Measurements from ENCODE around the gene LRFN2.

Gene LRFN2

GRCh38 chr6:40587240-40588069 is at the start of gene LRFN2:
Gene LRFN2, minus strand, starts transcription at chr6:40587364.
- DNase-seq (ENCODE audit: insufficient read length, low spot score) (peak; percentile 67), FAIRE-seq (peak; percentile 31)

GRCh38 chr6:40634429-40634828 is 47.3 kb upstream of the LRFN2 start:
- DNase-seq (ENCODE audit: insufficient read length, low spot score) = no peak
- no peak for FAIRE-seq

GRCh38 chr6:40631744-40632143 is 44.6 kb upstream of the LRFN2 start:
- FAIRE-seq (no peak), DNase-seq (ENCODE audit: insufficient read length, low spot score) (no peak)

GRCh38 chr6:40630488-40630887 is 43.3 kb upstream of the LRFN2 start:
- no peak for DNase-seq (ENCODE audit: insufficient read length, low spot score)
- no peak for FAIRE-seq

- no peak for FAIRE-seq
Measured at GRCh38 chr6:40630051-40630450, 42.9 kb upstream of the LRFN2 start.

GRCh38 chr6:40629463-40629862 is 42.3 kb upstream of the LRFN2 start:
- DNase-seq (ENCODE audit: insufficient read length, low spot score) = no peak

More at GRCh38 chr6:40630051-40630450, 42.9 kb upstream of the LRFN2 start:
- no peak for DNase-seq (ENCODE audit: insufficient read length, low spot score)

GRCh38 chr6:40627316-40627715 is 40.2 kb upstream of the LRFN2 start:
- no peak for DNase-seq (ENCODE audit: insufficient read length, low spot score)
- no peak for FAIRE-seq

More at GRCh38 chr6:40629463-40629862, 42.3 kb upstream of the LRFN2 start:
- FAIRE-seq = no peak

GRCh38 chr6:40626886-40627285 is 39.7 kb upstream of the LRFN2 start:
- DNase-seq (ENCODE audit: insufficient read length, low spot score) (no peak), FAIRE-seq (no peak)

GRCh38 chr6:40623932-40624331 is 36.8 kb upstream of the LRFN2 start:
- FAIRE-seq (no peak), DNase-seq (ENCODE audit: insufficient read length, low spot score) (no peak)

- no peak for FAIRE-seq
- no peak for DNase-seq (ENCODE audit: insufficient read length, low spot score)
Measured at GRCh38 chr6:40623178-40623577, 36.0 kb upstream of the LRFN2 start.

GRCh38 chr6:40620574-40621240 is 33.5 kb upstream of the LRFN2 start:
- FAIRE-seq (no peak), DNase-seq (ENCODE audit: insufficient read length, low spot score) (no peak)

GRCh38 chr6:40614671-40615070 is 27.5 kb upstream of the LRFN2 start:
- no peak for FAIRE-seq
- no peak for DNase-seq (ENCODE audit: insufficient read length, low spot score)

- FAIRE-seq (no peak), DNase-seq (ENCODE audit: insufficient read length, low spot score) (no peak)
Measured at GRCh38 chr6:40611912-40612311, 24.7 kb upstream of the LRFN2 start.

GRCh38 chr6:40611434-40611833 is 24.3 kb upstream of the LRFN2 start:
- FAIRE-seq (no peak), DNase-seq (ENCODE audit: insufficient read length, low spot score) (no peak)

GRCh38 chr6:40610229-40610628 is 23.1 kb upstream of the LRFN2 start:
- DNase-seq (ENCODE audit: insufficient read length, low spot score) = no peak

GRCh38 chr6:40606981-40607380 is 19.8 kb upstream of the LRFN2 start:
- DNase-seq (ENCODE audit: insufficient read length, low spot score) = no peak
- FAIRE-seq = no peak

More at GRCh38 chr6:40610229-40610628, 23.1 kb upstream of the LRFN2 start:
- no peak for FAIRE-seq

GRCh38 chr6:40606526-40606925 is 19.4 kb upstream of the LRFN2 start:
- FAIRE-seq (no peak), DNase-seq (ENCODE audit: insufficient read length, low spot score) (no peak)

GRCh38 chr6:40604082-40604481 is 16.9 kb upstream of the LRFN2 start:
- no peak for DNase-seq (ENCODE audit: insufficient read length, low spot score)
- FAIRE-seq = no peak

GRCh38 chr6:40599555-40599954 is 12.4 kb upstream of the LRFN2 start:
- no peak for FAIRE-seq

GRCh38 chr6:40598516-40598915 is 11.4 kb upstream of the LRFN2 start:
- no peak for FAIRE-seq

More at GRCh38 chr6:40599555-40599954, 12.4 kb upstream of the LRFN2 start:
- no peak for DNase-seq (ENCODE audit: insufficient read length, low spot score)

GRCh38 chr6:40597301-40597700 is 10.1 kb upstream of the LRFN2 start:
- no peak for DNase-seq (ENCODE audit: insufficient read length, low spot score)
- FAIRE-seq = no peak

More at GRCh38 chr6:40598516-40598915, 11.4 kb upstream of the LRFN2 start:
- DNase-seq (ENCODE audit: insufficient read length, low spot score) = no peak

GRCh38 chr6:40588480-40588879 is 1.3 kb upstream of the LRFN2 start:
- no peak for FAIRE-seq
- no peak for DNase-seq (ENCODE audit: insufficient read length, low spot score)

Data from GM19239 (cell line).